NB4 (cell line): Measurements from ENCODE around the gene ZNF423.

Source experiments
- MYC ChIP-seq: IDR thresholded peaks from 2 replicates; pipeline ENCODE4 v1.6.1; 2011; ENCODE audit warnings: low read depth, low read length
- TF ChIP-seq, protein P1 (sequence below): IDR thresholded peaks from 2 replicates; pipeline ENCODE4 v1.6.1; 2011; ENCODE audit warnings: low read depth, low read length

DNA sequence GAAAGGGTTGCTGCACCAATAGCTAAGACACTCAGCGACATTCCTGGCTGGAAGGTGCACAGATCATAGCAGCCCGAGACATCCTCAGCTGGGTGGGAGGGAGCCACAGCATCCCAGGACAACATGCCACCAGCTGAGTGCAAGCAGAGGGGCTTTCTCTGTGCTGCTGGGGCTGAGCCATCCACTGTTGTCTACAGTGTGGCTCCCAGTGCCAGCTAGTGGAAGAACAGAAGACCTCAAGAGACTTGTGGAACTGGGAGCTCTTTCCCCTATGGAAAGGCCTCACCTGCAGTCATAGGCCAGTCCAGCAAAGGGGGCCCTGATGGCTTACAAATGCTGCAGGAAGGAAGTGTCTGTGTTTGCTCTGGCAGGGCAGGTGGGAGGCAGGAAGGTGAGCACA is 351.3 kb downstream of the ZNF423 start:
- no peak for TF ChIP-seq MYC
- TF ChIP-seq, protein P1, sequence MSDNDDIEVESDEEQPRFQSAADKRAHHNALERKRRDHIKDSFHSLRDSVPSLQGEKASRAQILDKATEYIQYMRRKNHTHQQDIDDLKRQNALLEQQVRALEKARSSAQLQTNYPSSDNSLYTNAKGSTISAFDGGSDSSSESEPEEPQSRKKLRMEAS, result no peak
